Esophagus (tissue), 2 donors: Measurements from ENCODE around the gene COMTD1. TPM values are rescaled to one million over a fixed set of nuclear protein-coding genes. Genes with fewer than 3 reads are reported as not detected.

Source experiments
- H3K27ac ChIP-seq, 2 donors: one replicate each; pipeline ENCODE4 v1.5.1; 2013; ENCODE audit warnings: low read depth in 2 of 2, mild to moderate bottlenecking in 2 of 2, inconsistent platforms in 1 of 2, low read length in 1 of 2, moderate library complexity in 1 of 2
- H3K27me3 ChIP-seq, 2 donors: one replicate each; pipeline ENCODE4 v1.6.1; 2013; ENCODE audit warnings: low read length in 2 of 2, control low read depth in 1 of 2, mild to moderate bottlenecking in 1 of 2; ENCODE audit not compliant: insufficient read depth in 2 of 2, control insufficient read depth in 1 of 2
- H3K36me3 ChIP-seq, 2 donors: one replicate each; pipeline ENCODE4 v1.6.1; 2013; ENCODE audit warnings: low read length in 1 of 2; ENCODE audit not compliant: control insufficient read depth in 2 of 2, insufficient read depth in 2 of 2
- H3K4me1 ChIP-seq, 2 donors: one replicate each; pipeline ENCODE4 v1.6.1; 2013; ENCODE audit warnings: low read length in 1 of 2; ENCODE audit not compliant: control insufficient read depth in 2 of 2, insufficient read depth in 2 of 2
- H3K4me3 ChIP-seq, 2 donors: one replicate each; pipeline ENCODE4 v1.5.1; 2013; ENCODE audit warnings: low read length in 2 of 2, mild to moderate bottlenecking in 2 of 2, low read depth in 1 of 2, moderate library complexity in 1 of 2
- H3K9me3 ChIP-seq, 2 donors: one replicate each; pipeline ENCODE4 v1.6.1; 2013; ENCODE audit warnings: mild to moderate bottlenecking in 2 of 2, low read depth in 1 of 2, low read length in 1 of 2, moderate library complexity in 1 of 2; ENCODE audit not compliant: control insufficient read depth in 2 of 2, insufficient read depth in 1 of 2
- WGBS, 2 donors: extraction: QIAGEN DNeasy Blood & Tissue Kit; methylation state at CpG; one replicate each; pipeline ENCODE4 v1.1.7; 2013; 5-methylcytosine and 5-hydroxymethylcytosine counted together
- polyA plus RNA-seq, 2 donors: library from polyadenylated mRNA; stranded (reverse); fragments of 200-250 nt; gene quantifications; one replicate each; pipeline ENCODE4 v1.2.3, GENCODE V29; 2013
- donor health status: healthy with polysubstance abuse.
- donor health status: Bipolar disorder and iron deficiency.

The COMTD1 gene
- polyA plus RNA-seq, 2 donors: 153 to 185 TPM

DNA sequence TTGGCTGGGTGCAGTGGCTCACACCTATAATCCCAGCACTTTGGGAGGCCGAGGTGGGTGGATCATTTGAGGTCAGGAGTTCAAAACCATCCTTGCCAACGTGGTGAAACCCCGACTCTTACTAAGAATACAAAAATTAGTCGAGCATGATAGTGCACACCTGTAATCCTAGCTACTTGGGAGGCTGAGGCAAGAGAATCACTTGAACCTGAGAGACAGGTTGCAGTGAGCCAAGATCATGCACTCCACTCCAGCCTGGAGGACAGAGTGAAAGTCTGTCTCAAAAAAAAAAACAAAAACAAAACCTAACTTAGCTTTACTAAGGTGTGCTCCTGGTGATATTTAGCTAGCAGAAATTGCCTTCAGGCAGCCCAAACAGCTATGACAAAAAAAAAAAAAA lies 49.4 kb downstream of the COMTD1 start:
- Histone ChIP-seq H3K4me3 (no peak overlapping the region), H3K27ac (peak overlapping the region; percentile 90 to 91), H3K36me3 (no peaks in the 10 kb centered on the region), H3K4me1 (peaks cover 0 to 3% of the 10 kb centered on the region in 2 donors), H3K9me3 (no peaks in the 10 kb centered on the region), H3K27me3 (no peaks in the 10 kb centered on the region)
- WGBS, 2 donors: 46 to 56% methylated on average over 4 of the region's 4 CpGs

Other genes starting within 250 kb of the COMTD1 start
- 1 to 10 TPM; 8.1 to 9.7 TPM for gene SAMD8, start 124.3 kb downstream of the COMTD1 start, polyA plus RNA-seq
- gene VDAC2, start 25.2 kb downstream of the COMTD1 start, polyA plus RNA-seq: 100 to 1,000 TPM; 268 to 282 TPM
- gene ZNF503, start 165.8 kb upstream of the COMTD1 start, polyA plus RNA-seq: 10 to 100 TPM; 14.5 to 19.4 TPM
- gene LRMDA, start 195.7 kb upstream of the COMTD1 start, polyA plus RNA-seq: 1 to 10 TPM; 1.8 to 4.0 TPM